GM21515 (cell line): Measurements from ENCODE around the gene IP6K3.

Source experiments
- ATAC-seq: cut with Tn5 transposase; IDR thresholded peaks from one replicate; pipeline ENCODE4 v1.9.1; 2021; ENCODE audit not compliant: unreplicated experiment

IP6K3 gene

DNA sequence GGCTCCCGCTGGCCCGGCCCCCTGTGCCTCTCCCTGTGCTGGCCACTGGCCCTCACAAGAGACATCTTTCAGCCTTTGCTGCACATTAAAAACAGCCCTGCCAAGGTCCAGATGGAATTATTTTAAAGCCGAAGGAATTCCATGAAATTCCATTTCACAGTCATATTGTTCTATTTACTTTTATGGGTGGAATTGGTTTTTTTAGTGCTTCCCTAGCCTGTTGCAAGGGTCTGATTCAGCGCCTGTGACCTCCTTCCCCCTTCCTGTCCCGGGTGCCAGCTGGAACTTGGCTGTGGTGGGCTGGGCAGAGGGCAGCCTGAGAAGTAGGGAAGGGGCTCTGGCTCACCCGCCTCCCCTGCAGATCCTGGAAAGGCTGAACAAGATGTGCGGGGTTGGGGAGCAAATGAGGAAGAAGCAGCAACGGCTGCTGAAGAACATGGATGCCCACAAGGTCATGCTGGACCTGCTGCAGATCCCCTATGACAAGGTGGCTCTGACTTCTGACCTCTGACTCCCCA lies 69.5 kb downstream of the IP6K3 start:
- no peak for ATAC-seq

- no peak for ATAC-seq
Measured at GRCh38 chr6:33676416-33677142, 70.1 kb downstream of the IP6K3 start.

GRCh38 chr6:33675968-33676367 lies 70.7 kb downstream of the IP6K3 start:
- no peak for ATAC-seq

- ATAC-seq, result no peak
Measured at GRCh38 chr6:33673851-33674250, 72.9 kb downstream of the IP6K3 start.

DNA sequence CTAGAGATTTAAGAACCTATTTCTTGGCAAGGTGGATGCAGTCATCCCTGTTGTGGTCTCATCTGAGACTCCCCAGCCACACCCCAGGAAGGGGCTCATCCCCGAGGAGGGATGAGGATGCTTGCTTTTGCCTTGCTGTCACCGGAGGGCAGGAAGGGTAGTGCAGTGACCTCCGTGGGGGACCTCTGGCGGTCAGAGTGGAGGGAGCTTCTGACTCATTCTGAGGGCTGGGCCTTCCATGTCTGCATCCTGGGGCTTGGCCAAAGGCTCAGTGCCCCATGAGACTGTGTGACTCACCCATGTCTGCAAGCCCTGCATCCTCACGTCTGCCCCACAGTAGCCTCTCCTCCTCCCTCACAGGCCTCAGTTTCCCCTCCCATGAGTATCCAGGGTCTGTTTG lies 73.9 kb downstream of the IP6K3 start:
- ATAC-seq, result no peak

- no peak for ATAC-seq
Measured at GRCh38 chr6:33671744-33672072, 75.0 kb downstream of the IP6K3 start.
